Natural killer cell (primary cell): ENCODE results near the gene CSTF1. TPM values are rescaled to one million over a fixed set of nuclear protein-coding genes. Genes with fewer than 3 reads are reported as not detected.
A peak's percentile ranks its signal among the peaks of the same experiment; 100 is the strongest.

Experiments
- ATAC-seq, 3 donors: fragments of 150-1000 bp in 2 of 3; fragments of 200-7000 bp in 1 of 3; cut with Tn5 transposase; 1 replicate in 1 of 3; 2 replicates in 2 of 3; pipeline ENCODE4 v1.10.0; 2021; ENCODE audit warnings: mild to moderate bottlenecking in 2 of 3, moderate library complexity in 2 of 3
- DNase-seq, 2 donors: peaks; one replicate each; pipeline versions ENCODE4 v3.0.0 to v3.0.0-alpha.2; 2013 to 2021; ENCODE audit warnings: mixed read lengths in 1 of 2
- H3K27ac ChIP-seq: one replicate; pipeline ENCODE4 v1.5.1; 2013; ENCODE audit warnings: mild to moderate bottlenecking, low read length
- H3K27me3 ChIP-seq: one replicate; pipeline ENCODE4 v1.6.1; 2013; ENCODE audit warnings: low read length; ENCODE audit not compliant: control insufficient read depth, insufficient read depth
- H3K36me3 ChIP-seq: one replicate; pipeline ENCODE4 v1.6.1; 2013; ENCODE audit warnings: low read length; ENCODE audit not compliant: control insufficient read depth, insufficient read depth
- H3K4me1 ChIP-seq: one replicate; pipeline ENCODE4 v1.6.1; 2013; ENCODE audit warnings: low read length; ENCODE audit not compliant: control insufficient read depth, insufficient read depth
- H3K4me3 ChIP-seq: one replicate; pipeline ENCODE4 v1.5.1; 2013; ENCODE audit warnings: low read length
- H3K9me3 ChIP-seq: one replicate; pipeline ENCODE4 v1.6.1; 2013; ENCODE audit warnings: low read length; ENCODE audit not compliant: control insufficient read depth, insufficient read depth
- H3K27ac Mint-ChIP-seq, 2 donors: one replicate each; pipeline ENCODE4 v1.8.0; 2022; ENCODE audit warnings: mild to moderate bottlenecking in 2 of 2, mixed read lengths in 2 of 2, moderate library complexity in 1 of 2
- H3K27me3 Mint-ChIP-seq, 2 donors: one replicate each; pipeline ENCODE4 v1.8.0; 2022; ENCODE audit warnings: low read depth in 2 of 2, mixed read lengths in 2 of 2
- H3K36me3 Mint-ChIP-seq: one replicate; pipeline ENCODE4 v1.8.0; 2022; ENCODE audit warnings: mixed read lengths
- H3K4me1 Mint-ChIP-seq, 2 donors: one replicate each; pipeline ENCODE4 v1.8.0; 2022; ENCODE audit warnings: mixed read lengths in 2 of 2
- H3K4me3 Mint-ChIP-seq: one replicate; pipeline ENCODE4 v1.8.0; 2022; ENCODE audit warnings: mild to moderate bottlenecking, moderate library complexity, mixed read lengths
- H3K9me3 Mint-ChIP-seq, 2 donors: one replicate each; pipeline ENCODE4 v1.8.0; 2022; ENCODE audit warnings: mixed read lengths in 2 of 2
- WGBS: methylation state at CpG from one replicate; pipeline ENCODE4 v1.1.7; 2013; ENCODE audit warnings: missing lambda C conversion rate; ENCODE audit not compliant: insufficient coverage; 5-methylcytosine and 5-hydroxymethylcytosine counted together
- intact Hi-C: fragments of 100-400 bp; cut with micrococcal nuclease; formaldehyde crosslinking; loops from one replicate; pipeline ENCODE4 v1.14.2; 2022
- total RNA-seq, 4 donors: library from RNA; stranded (reverse); fragments of 120-200 nt in 1 of 4; gene quantifications; one replicate each; pipeline versions ENCODE4 v1.2.3 to v1.2.4, GENCODE V29; 2013 to 2022
- TF ChIP-seq, protein P1 (sequence below): fragments of 200-600 bp; IDR thresholded peaks from one replicate; pipeline ENCODE4 v1.8.0; 2022; ENCODE audit warnings: antibody characterized with exemption

The CSTF1 gene
- total RNA-seq, 3 donors from 2014 or later (not counting 1 experiment from before 2014, with no cell fraction given), result 15.8 to 24.3 (median 18.5) TPM

DNA sequence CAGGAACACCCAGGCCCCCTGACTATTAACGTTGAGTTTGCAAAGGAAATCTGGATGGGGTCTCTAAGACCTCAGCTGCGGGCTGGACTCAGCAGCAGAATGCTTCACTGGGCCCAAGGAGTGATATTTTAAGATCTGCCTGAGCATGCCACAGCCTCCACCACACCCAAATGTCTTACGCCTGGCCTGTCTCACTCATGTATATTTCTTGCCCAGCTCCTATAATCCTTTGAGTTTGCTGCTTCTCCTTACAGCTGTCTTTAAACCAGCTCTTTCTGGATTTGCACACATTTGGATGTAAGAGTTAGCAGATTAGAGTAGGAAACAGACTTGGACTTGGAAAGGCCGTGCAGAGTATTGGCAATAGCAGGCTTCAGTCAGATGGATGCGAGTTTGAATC lies 36.0 kb downstream of the CSTF1 start:
- no peak for ATAC-seq
- H3K36me3 Mint-ChIP-seq, result no peaks in the 10 kb centered on the region

DNA sequence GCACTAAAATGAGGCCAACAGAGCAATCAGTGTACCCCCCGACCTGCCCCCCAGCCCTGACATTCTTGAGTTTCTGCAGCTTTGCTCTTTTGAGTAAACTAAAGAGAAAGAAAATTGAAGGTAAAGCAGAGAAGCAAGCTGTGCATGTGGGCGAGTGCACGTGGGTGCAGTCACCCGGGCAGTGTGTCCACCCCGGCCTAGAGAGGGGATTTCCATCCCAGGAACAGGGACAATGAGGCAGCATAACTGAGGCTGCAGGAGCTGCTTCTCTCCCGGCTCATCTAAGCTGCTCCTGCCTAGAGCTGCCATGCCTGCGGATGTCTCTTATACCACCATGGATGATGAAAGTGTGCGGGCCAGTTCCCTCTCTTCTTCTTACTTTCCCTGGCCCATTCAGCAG lies 36.4 kb downstream of the CSTF1 start:
- Histone ChIP-seq H3K36me3 (no peaks in the 10 kb centered on the region), H3K9me3 (no peaks in the 10 kb centered on the region), H3K4me3 (no peak overlapping the region), H3K4me1 (peaks cover 33% of the 10 kb centered on the region), H3K27ac (no peak overlapping the region), H3K27me3 (no peaks in the 10 kb centered on the region)
- DNase-seq (no peak), ATAC-seq (no peak)
- Mint-ChIP-seq H3K36me3 (no peaks in the 10 kb centered on the region), H3K9me3 (no peaks in the 10 kb centered on the region), H3K27me3 (no peaks in the 10 kb centered on the region), H3K27ac (peak overlapping the region; percentile 71 to 85), H3K4me1 (peaks cover 50 to 57% of the 10 kb centered on the region in 2 donors), H3K4me3 (peak overlapping the region; percentile 85)
- TF ChIP-seq, protein P1, sequence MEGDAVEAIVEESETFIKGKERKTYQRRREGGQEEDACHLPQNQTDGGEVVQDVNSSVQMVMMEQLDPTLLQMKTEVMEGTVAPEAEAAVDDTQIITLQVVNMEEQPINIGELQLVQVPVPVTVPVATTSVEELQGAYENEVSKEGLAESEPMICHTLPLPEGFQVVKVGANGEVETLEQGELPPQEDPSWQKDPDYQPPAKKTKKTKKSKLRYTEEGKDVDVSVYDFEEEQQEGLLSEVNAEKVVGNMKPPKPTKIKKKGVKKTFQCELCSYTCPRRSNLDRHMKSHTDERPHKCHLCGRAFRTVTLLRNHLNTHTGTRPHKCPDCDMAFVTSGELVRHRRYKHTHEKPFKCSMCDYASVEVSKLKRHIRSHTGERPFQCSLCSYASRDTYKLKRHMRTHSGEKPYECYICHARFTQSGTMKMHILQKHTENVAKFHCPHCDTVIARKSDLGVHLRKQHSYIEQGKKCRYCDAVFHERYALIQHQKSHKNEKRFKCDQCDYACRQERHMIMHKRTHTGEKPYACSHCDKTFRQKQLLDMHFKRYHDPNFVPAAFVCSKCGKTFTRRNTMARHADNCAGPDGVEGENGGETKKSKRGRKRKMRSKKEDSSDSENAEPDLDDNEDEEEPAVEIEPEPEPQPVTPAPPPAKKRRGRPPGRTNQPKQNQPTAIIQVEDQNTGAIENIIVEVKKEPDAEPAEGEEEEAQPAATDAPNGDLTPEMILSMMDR, result no peak
- WGBS, result 83% methylated on average over 8 of the region's 8 CpGs
- intact Hi-C loops, result no loop called here

More for the DNA sequence above, 36.0 kb downstream of the CSTF1 start:
- no peak for DNase-seq
- Mint-ChIP-seq H3K4me3 (no peak overlapping the region), H3K27me3 (no peaks in the 10 kb centered on the region), H3K27ac (peak overlapping the region; percentile 71 to 85), H3K4me1 (peaks cover 45 to 53% of the 10 kb centered on the region in 2 donors), H3K9me3 (no peaks in the 10 kb centered on the region)
- Histone ChIP-seq H3K4me3 (no peak overlapping the region), H3K27ac (no peak overlapping the region), H3K36me3 (no peaks in the 10 kb centered on the region), H3K27me3 (no peaks in the 10 kb centered on the region), H3K4me1 (peaks cover 28% of the 10 kb centered on the region), H3K9me3 (no peaks in the 10 kb centered on the region)
- 91% methylated on average over 5 of the region's 5 CpGs for WGBS
- TF ChIP-seq, protein P1, result no peak
- intact Hi-C loops, result no loop called here

DNA sequence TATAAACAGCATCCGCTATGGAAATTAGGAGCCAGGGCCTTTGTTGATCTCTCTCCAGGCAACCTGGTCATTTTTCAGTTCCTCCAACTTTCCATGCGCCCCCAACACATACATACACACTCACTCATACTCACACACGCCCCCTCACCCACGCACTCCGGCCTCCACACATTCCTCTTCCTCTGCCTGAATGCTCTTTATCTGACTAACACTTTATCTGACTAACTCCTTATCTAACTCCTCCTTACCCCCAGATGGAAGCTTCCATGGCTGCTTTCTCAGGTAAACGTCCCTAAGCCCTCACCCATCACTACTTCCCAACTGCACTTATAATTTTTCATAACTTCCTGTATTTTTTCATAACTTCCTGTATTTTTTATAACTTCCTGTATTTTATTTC lies 37.1 kb downstream of the CSTF1 start:
- Mint-ChIP-seq H3K27ac (peak overlapping the region; percentile 71 to 85), H3K9me3 (no peaks in the 10 kb centered on the region), H3K27me3 (no peaks in the 10 kb centered on the region), H3K4me1 (peaks cover 53 to 61% of the 10 kb centered on the region in 2 donors), H3K4me3 (peak overlapping the region; percentile 85), H3K36me3 (no peaks in the 10 kb centered on the region)
- no peaks in the 10 kb centered on the region for H3K27me3 ChIP-seq
- no peak overlapping the region for H3K4me3 ChIP-seq
- 62% methylated on average over 6 of the region's 6 CpGs for WGBS
- DNase-seq (no peak), ATAC-seq (no peak)
- intact Hi-C loops, result no loop called here
- no peaks in the 10 kb centered on the region for H3K36me3 ChIP-seq
- H3K9me3 ChIP-seq, result no peaks in the 10 kb centered on the region
- H3K4me1 ChIP-seq, result peaks cover 39% of the 10 kb centered on the region
- H3K27ac ChIP-seq, result peak overlapping the region; percentile 10
- TF ChIP-seq, protein P1, result no peak

- H3K9me3 ChIP-seq, result no peaks in the 10 kb centered on the region
- Mint-ChIP-seq H3K9me3 (no peaks in the 10 kb centered on the region), H3K27ac (peak overlapping the region; percentile 71 to 85), H3K4me3 (peak overlapping the region; percentile 85), H3K27me3 (no peaks in the 10 kb centered on the region), H3K36me3 (no peaks in the 10 kb centered on the region), H3K4me1 (peaks cover 53 to 61% of the 10 kb centered on the region in 2 donors)
- no peak for DNase-seq
- peaks cover 39% of the 10 kb centered on the region for H3K4me1 ChIP-seq
- intact Hi-C loops, result no loop called here
- H3K36me3 ChIP-seq, result no peaks in the 10 kb centered on the region
- WGBS, result 40% methylated on average over 4 of the region's 4 CpGs
- no peak overlapping the region for H3K4me3 ChIP-seq
- H3K27ac ChIP-seq, result no peak overlapping the region
- H3K27me3 ChIP-seq, result no peaks in the 10 kb centered on the region
- no peak for ATAC-seq
- TF ChIP-seq, protein P1, result no peak
Observed at GRCh38 chr20:56429941-56430340, 37.5 kb downstream of the CSTF1 start.
